Adrenal gland (tissue), 12 donors: ENCODE data around the gene RMI2. TPM values are rescaled to one million over a fixed set of nuclear protein-coding genes. Genes with fewer than 3 reads are reported as not detected.

ENCODE experiments used
- DNase-seq, 7 donors: peaks; one replicate each; pipeline ENCODE4 v3.0.0-alpha.2; 2019 to 2020
- H3K27ac ChIP-seq, 5 donors: fragments of 200-600 bp; sonication (generic) in 4 of 5; 1 replicate in 3 of 5; 2 replicates in 2 of 5; pipeline versions ENCODE4 v1.5.1 to v1.8.0; 2016 to 2020; ENCODE audit warnings: mild to moderate bottlenecking in 1 of 5
- H3K27me3 ChIP-seq: fragments of 200-600 bp; 2 replicates; pipeline ENCODE4 v1.8.0; 2021
- H3K36me3 ChIP-seq, 2 donors: fragments of 200-600 bp; replicated peaks in 1 of 2; 1 replicate in 1 of 2; 2 replicates in 1 of 2; pipeline versions ENCODE4 v1.5.1 to v1.8.0; 2018 to 2022
- H3K4me1 ChIP-seq, 2 donors: fragments of 200-600 bp; replicated peaks in 1 of 2; 1 replicate in 1 of 2; 2 replicates in 1 of 2; pipeline versions ENCODE4 v1.5.1 to v1.8.0; 2018 to 2021
- H3K4me3 ChIP-seq, 4 donors: fragments of 200-600 bp; sonication (generic) in 3 of 4; one replicate each; pipeline ENCODE4 v1.5.1; 2016 to 2018
- H3K9me3 ChIP-seq, 3 donors: fragments of 200-600 bp; sonication (generic) in 1 of 3; replicated peaks in 1 of 3; 1 replicate in 2 of 3; 2 replicates in 1 of 3; pipeline versions ENCODE4 v1.5.1 to v1.8.0; 2016 to 2021
- POLR2A ChIP-seq, 2 donors: fragments of 450-650 bp; IDR thresholded peaks; one replicate each; pipeline ENCODE4 v1.6.1; 2017; ENCODE audit warnings: antibody characterized with exemption in 2 of 2, mild to moderate bottlenecking in 2 of 2, moderate library complexity in 1 of 2
- WGBS, 4 donors: extraction: QIAGEN DNeasy Blood & Tissue Kit in 2 of 4; methylation state at CpG; one replicate each; pipeline versions ENCODE4 v1.1.5 to v1.1.7; 2013 to 2017; 5-methylcytosine and 5-hydroxymethylcytosine counted together
- intact Hi-C, 2 donors: fragments of 100-400 bp; cut with DNase I; formaldehyde crosslinking; loops; one replicate each; pipeline versions ENCODE4 v1.14.1 to v1.15.0; 2022 to 2023
- polyA plus RNA-seq, 3 donors: library from polyadenylated mRNA; stranded (reverse); fragments of 200-250 nt in 2 of 3; fragments of 350-450 nt in 1 of 3; fragmentation: Illumina TruSeq in 1 of 3; extraction: RNeasy Lipid Tissue Mini Kit (QIAGEN cat#74804) in 1 of 3; gene quantifications; one replicate each; pipeline ENCODE4 v1.2.3, GENCODE V29; 2013 to 2014
- total RNA-seq, 9 donors: library from RNA; depleted of rRNA in 4 of 9; stranded (reverse); fragments of >200 nt in 4 of 9; fragments of 120-200 nt in 1 of 9; fragmentation: NEBNext Ultra II Directional in 1 of 9; extraction: Animal tissue kit (Norgen Biotek cat#: 25700) in 1 of 9; gene quantifications; one replicate each; pipeline versions ENCODE4 v1.1.0 to v1.2.4, GENCODE V29; 2013 to 2023
- TF ChIP-seq, protein P1 (sequence below), 6 experiments: fragments of 450-650 bp in 4 of 6; fragments of 200-600 bp in 2 of 6; sonication (generic) in 1 of 6; IDR thresholded peaks; 1 replicate in 5 of 6; 2 replicates in 1 of 6; pipeline versions ENCODE4 v1.5.1 to v1.8.0; 2016 to 2021; ENCODE audit warnings: antibody characterized with exemption in 6 of 6, mild to moderate bottlenecking in 2 of 6, moderate library complexity in 1 of 6
- donor health status: healthy with polysubstance abuse.
- donor health status: Bipolar disorder and iron deficiency.
- donor health status: DM: yes; HTN: yes; CAD: no.
- donor health status: DM: no; HTN: no; CAD: no.
- donor health status: DM: no; HTN: no; CAD: no.
- donor health status: DM: yes; HTN: yes; CAD: no.

RMI2 gene
- total and polyA plus RNA-seq, 12 donors, result 0.56 to 21.1 (median 1.2) TPM; not detected in 2

DNA sequence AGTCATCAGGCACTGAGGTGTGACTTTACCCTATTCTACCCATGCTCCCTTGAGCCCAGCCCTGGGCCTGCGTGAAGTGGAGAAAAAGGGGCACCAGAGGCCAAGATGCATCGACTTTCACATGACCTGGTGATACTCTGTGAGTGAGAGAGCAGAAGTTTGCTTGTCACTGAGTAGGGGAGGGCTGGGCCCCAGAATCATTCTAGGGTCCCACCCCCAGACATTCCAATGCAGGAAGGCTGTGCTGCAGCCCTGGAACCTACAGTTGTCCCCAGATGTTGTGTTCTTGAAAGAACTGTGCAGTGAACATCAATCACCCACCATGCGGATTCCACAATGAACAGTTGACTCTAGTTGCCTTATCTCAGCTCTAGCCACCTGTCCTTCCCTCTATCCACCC lies 6.2 kb upstream of the RMI2 start:
- Histone ChIP-seq H3K9me3 (no peaks in the 10 kb centered on the region), H3K4me3 (no peak overlapping the region), H3K4me1 (no peaks in the 10 kb centered on the region), H3K27me3 (no peaks in the 10 kb centered on the region), H3K27ac (no peak overlapping the region), H3K36me3 (no peaks in the 10 kb centered on the region)
- no peak for DNase-seq
- 56 to 78% (median 73%) methylated on average over 3 of the region's 3 CpGs for WGBS, 4 donors
- intact Hi-C loops, result no loop called here
- no peak for TF ChIP-seq POLR2A (IDR thresholded peaks at IDR 0.05)
- TF ChIP-seq, protein P1, sequence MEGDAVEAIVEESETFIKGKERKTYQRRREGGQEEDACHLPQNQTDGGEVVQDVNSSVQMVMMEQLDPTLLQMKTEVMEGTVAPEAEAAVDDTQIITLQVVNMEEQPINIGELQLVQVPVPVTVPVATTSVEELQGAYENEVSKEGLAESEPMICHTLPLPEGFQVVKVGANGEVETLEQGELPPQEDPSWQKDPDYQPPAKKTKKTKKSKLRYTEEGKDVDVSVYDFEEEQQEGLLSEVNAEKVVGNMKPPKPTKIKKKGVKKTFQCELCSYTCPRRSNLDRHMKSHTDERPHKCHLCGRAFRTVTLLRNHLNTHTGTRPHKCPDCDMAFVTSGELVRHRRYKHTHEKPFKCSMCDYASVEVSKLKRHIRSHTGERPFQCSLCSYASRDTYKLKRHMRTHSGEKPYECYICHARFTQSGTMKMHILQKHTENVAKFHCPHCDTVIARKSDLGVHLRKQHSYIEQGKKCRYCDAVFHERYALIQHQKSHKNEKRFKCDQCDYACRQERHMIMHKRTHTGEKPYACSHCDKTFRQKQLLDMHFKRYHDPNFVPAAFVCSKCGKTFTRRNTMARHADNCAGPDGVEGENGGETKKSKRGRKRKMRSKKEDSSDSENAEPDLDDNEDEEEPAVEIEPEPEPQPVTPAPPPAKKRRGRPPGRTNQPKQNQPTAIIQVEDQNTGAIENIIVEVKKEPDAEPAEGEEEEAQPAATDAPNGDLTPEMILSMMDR (IDR thresholded peaks at IDR 0.05), result no peak

DNA sequence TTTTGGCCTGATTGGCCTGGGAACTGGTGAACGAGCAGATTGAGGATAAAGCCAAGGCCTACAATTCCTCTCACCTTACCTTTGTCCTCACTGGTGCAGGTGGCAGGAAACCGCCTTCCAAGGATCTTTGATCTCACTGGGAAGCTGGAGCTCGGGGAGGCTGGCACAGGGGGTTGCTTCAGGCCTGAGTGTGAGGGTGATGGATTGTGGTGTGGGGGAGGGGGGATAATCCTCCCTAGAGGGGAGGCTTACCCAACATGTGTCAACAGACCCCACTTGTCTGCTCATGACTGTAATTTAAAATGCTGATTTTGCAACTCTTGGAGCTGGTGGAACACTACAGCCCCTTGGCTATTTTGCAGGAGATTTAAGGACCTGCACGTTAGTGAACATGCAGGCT lies 4.5 kb upstream of the RMI2 start:
- WGBS, 4 donors, result 70 to 86% (median 84%) methylated on average over 4 of the region's 4 CpGs
- Histone ChIP-seq H3K36me3 (no peaks in the 10 kb centered on the region), H3K27me3 (no peaks in the 10 kb centered on the region), H3K9me3 (no peaks in the 10 kb centered on the region), H3K4me1 (peaks cover 2 to 3% of the 10 kb centered on the region in 2 donors), H3K4me3 (no peak overlapping the region), H3K27ac (no peak overlapping the region)
- no peak for DNase-seq
- TF ChIP-seq, protein P1 (IDR thresholded peaks at IDR 0.05), result no peak
- TF ChIP-seq POLR2A (IDR thresholded peaks at IDR 0.05), result no peak
- intact Hi-C loops, result no loop called here

GRCh38 chr16:11341371-11341770 lies 3.9 kb upstream of the RMI2 start:
- intact Hi-C loops, result no loop called here
- Histone ChIP-seq H3K27ac (no peak overlapping the region), H3K4me3 (no peak overlapping the region), H3K36me3 (no peaks in the 10 kb centered on the region), H3K4me1 (peaks cover 5% of the 10 kb centered on the region in 2 donors), H3K27me3 (no peaks in the 10 kb centered on the region), H3K9me3 (no peaks in the 10 kb centered on the region)
- DNase-seq, result no peak
- TF ChIP-seq, protein P1 (IDR thresholded peaks at IDR 0.05), result no peak
- 87 to 90% (median 88%) methylated on average over 9 of the region's 9 CpGs for WGBS, 4 donors

GRCh38 chr16:11342021-11342855 lies 3.0 kb upstream of the RMI2 start:
- H3K9me3 ChIP-seq, result no peaks in the 10 kb centered on the region
- intact Hi-C loops, result no loop called here
- no peak overlapping the region for H3K4me3 ChIP-seq
- TF ChIP-seq, protein P1 (IDR thresholded peaks at IDR 0.05), result no peak
- no peak for TF ChIP-seq POLR2A (IDR thresholded peaks at IDR 0.05)
- H3K27me3 ChIP-seq, result no peaks in the 10 kb centered on the region
- WGBS, 4 donors, result 55 to 79% (median 62%) methylated on average over 4 to 5 of the region's 5 CpGs
- peaks cover 5% of the 10 kb centered on the region in 2 donors for H3K4me1 ChIP-seq
- DNase-seq, result no peak
- H3K27ac ChIP-seq, result no peak overlapping the region
- no peaks in the 10 kb centered on the region for H3K36me3 ChIP-seq
